K562 (cell line): ENCODE results near the gene ZCCHC14. TPM values are rescaled to one million over a fixed set of nuclear protein-coding genes. Genes with fewer than 3 reads are reported as not detected.

Experiments used
- HDAC6 ChIP-seq: IDR thresholded peaks from 2 replicates; pipeline ENCODE4 v1.6.1; 2012; ENCODE audit warnings: low read depth, mild to moderate bottlenecking, control low read depth, inconsistent platforms, low read length, moderate library complexity
- PATZ1 ChIP-seq: fragments of 250-450 bp; sonication (Bioruptor Pico); IDR thresholded peaks from 2 replicates; pipeline ENCODE4 v1.5.0; 2020; ENCODE audit warnings: mild to moderate bottlenecking, borderline replicate concordance
- PTTG1 ChIP-seq: fragments of 450-650 bp; IDR thresholded peaks from 2 replicates; pipeline ENCODE4 v1.6.1; 2016; ENCODE audit warnings: low read depth, mild to moderate bottlenecking, missing genetic modification characterization, missing compliant biosample characterization
- RBFOX2 ChIP-seq: fragments of 200-400 bp; formaldehyde crosslinking; IDR thresholded peaks from 2 replicates; pipeline ENCODE4 v1.6.1; 2017; ENCODE audit warnings: low read depth, mild to moderate bottlenecking, low read length, moderate library complexity
- polyA plus RNA-seq, 8 experiments: library from polyadenylated mRNA; depleted of rRNA in 4 of 8; stranded (reverse) in 5 of 8; unstranded in 3 of 8; fragments of >200 nt; fragmentation: Nextera tagmentation in 2 of 8; fragmentation: Illumina TruSeq in 1 of 8; extraction: Ambion mirVana in 2 of 8; extraction: Trizol in 1 of 8; gene quantifications; 2 replicates each; pipeline versions ENCODE4 v1.2.1 to v1.2.3, GENCODE V29; 2011 to 2014; ENCODE audit warnings: inconsistent platforms in 1 of 8, missing spikeins in 1 of 8
- total RNA-seq, 7 experiments: library from RNA; depleted of rRNA in 6 of 7; stranded (reverse); fragments of >200 nt in 6 of 7; fragmentation: Illumina TruSeq in 2 of 7; extraction: Trizol in 2 of 7; gene quantifications; 2 replicates each; pipeline versions ENCODE4 v1.2.1 to v1.2.3, GENCODE V29; 2011 to 2021; ENCODE audit warnings: low replicate concordance in 1 of 7
- TF ChIP-seq, protein P1 (sequence below): fragments of 450-650 bp; IDR thresholded peaks from 2 replicates; pipeline ENCODE4 v1.6.1; 2016; ENCODE audit warnings: low read depth, mild to moderate bottlenecking, moderate library complexity
- TF ChIP-seq, protein P2 (sequence below): fragments of 450-650 bp; formaldehyde crosslinking; IDR thresholded peaks from 2 replicates; pipeline ENCODE4 v1.4.0; 2020; ENCODE audit warnings: mild to moderate bottlenecking, moderate library complexity

Gene ZCCHC14
- total and polyA plus RNA-seq, 9 of the 15 experiments (the other 6 are each of a cell fraction or from before 2014, with no cell fraction given) = 1.5 to 12.4 (median 2.9) TPM

GRCh38 chr16:87412371-87412995, 80.3 kb downstream of the ZCCHC14 start (continued):
- TF ChIP-seq PATZ1 (CRISPR knock-in tag) = no peak
- TF ChIP-seq, protein P1, sequence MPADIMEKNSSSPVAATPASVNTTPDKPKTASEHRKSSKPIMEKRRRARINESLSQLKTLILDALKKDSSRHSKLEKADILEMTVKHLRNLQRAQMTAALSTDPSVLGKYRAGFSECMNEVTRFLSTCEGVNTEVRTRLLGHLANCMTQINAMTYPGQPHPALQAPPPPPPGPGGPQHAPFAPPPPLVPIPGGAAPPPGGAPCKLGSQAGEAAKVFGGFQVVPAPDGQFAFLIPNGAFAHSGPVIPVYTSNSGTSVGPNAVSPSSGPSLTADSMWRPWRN = no peak
- no peak for TF ChIP-seq RBFOX2
- no peak for TF ChIP-seq HDAC6
- TF ChIP-seq PTTG1 (tag) = no peak
- TF ChIP-seq, protein P2, sequence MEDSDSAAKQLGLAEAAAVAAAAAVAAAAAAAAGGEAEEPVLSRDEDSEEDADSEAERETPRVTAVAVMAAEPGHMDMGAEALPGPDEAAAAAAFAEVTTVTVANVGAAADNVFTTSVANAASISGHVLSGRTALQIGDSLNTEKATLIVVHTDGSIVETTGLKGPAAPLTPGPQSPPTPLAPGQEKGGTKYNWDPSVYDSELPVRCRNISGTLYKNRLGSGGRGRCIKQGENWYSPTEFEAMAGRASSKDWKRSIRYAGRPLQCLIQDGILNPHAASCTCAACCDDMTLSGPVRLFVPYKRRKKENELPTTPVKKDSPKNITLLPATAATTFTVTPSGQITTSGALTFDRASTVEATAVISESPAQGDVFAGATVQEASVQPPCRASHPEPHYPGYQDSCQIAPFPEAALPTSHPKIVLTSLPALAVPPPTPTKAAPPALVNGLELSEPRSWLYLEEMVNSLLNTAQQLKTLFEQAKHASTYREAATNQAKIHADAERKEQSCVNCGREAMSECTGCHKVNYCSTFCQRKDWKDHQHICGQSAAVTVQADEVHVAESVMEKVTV = no peak
